DOHH2 (cell line): ENCODE measurements around the gene IGDCC3.

Experiments
- H3F3A ChIP-seq: fragments of 200-600 bp; sonication (generic), shearing (Covaris generic); 2 replicates; pipeline ENCODE4 v1.6.0; 2016; ENCODE audit warnings: antibody characterized with exemption, mild to moderate bottlenecking; ENCODE audit not compliant: control insufficient read depth, insufficient read depth
- H3K27ac ChIP-seq: fragments of 200-600 bp; sonication (generic); 2 replicates; pipeline ENCODE4 v1.5.1; 2014; ENCODE audit warnings: low read depth, mild to moderate bottlenecking, low read length, moderate library complexity
- H3K27me3 ChIP-seq: fragments of 200-600 bp; sonication (generic); 2 replicates; pipeline ENCODE4 v1.6.1; 2014; ENCODE audit warnings: mild to moderate bottlenecking, low read length, mixed read lengths; ENCODE audit not compliant: control insufficient read depth
- H3K36me3 ChIP-seq: fragments of 200-600 bp; sonication (generic); 2 replicates; pipeline ENCODE4 v1.6.1; 2014; ENCODE audit warnings: mild to moderate bottlenecking, low read length, moderate library complexity, mixed read lengths; ENCODE audit not compliant: control insufficient read depth
- H3K4me1 ChIP-seq: fragments of 200-600 bp; sonication (generic); 2 replicates; pipeline ENCODE4 v1.6.1; 2014; ENCODE audit warnings: mild to moderate bottlenecking, low read length, mixed read lengths; ENCODE audit not compliant: control insufficient read depth
- H3K4me2 ChIP-seq: fragments of 200-600 bp; sonication (generic); 2 replicates; pipeline ENCODE4 v1.6.0; 2014; ENCODE audit warnings: mild to moderate bottlenecking, low read length, moderate library complexity
- H3K4me3 ChIP-seq: fragments of 200-600 bp; sonication (generic); 2 replicates; pipeline ENCODE4 v1.5.1; 2014; ENCODE audit warnings: mild to moderate bottlenecking, low read length, mixed read lengths
- H3K79me2 ChIP-seq: fragments of 200-600 bp; sonication (generic); 2 replicates; pipeline ENCODE4 v1.6.1; 2014; ENCODE audit warnings: mild to moderate bottlenecking, low read length, mixed read lengths; ENCODE audit not compliant: control insufficient read depth
- H3K9me2 ChIP-seq: fragments of 200-600 bp; sonication (generic); replicated peaks from 2 replicates; pipeline ENCODE4 v1.6.1; 2014; ENCODE audit warnings: mild to moderate bottlenecking, low read length, mixed read lengths; ENCODE audit not compliant: control insufficient read depth
- H3K9me3 ChIP-seq: fragments of 200-600 bp; sonication (generic); 2 replicates; pipeline ENCODE4 v1.6.1; 2014; ENCODE audit warnings: antibody characterized with exemption, low read length, mixed read lengths; ENCODE audit not compliant: control insufficient read depth, insufficient read depth
- H4K20me1 ChIP-seq: fragments of 200-600 bp; sonication (generic); 2 replicates; pipeline ENCODE4 v1.6.0; 2014; ENCODE audit warnings: low read depth, mild to moderate bottlenecking, antibody characterized with exemption, low read length, moderate library complexity; ENCODE audit not compliant: control insufficient read depth, insufficient read depth
- EZH2phosphoT487 ChIP-seq: fragments of 200-600 bp; sonication (generic); IDR thresholded peaks from 2 replicates; pipeline ENCODE4 v1.6.1; 2017; ENCODE audit warnings: borderline replicate concordance, mild to moderate bottlenecking, antibody characterized with exemption, low read length, moderate library complexity, mixed read lengths
- TF ChIP-seq, protein P1 (sequence below): fragments of 200-600 bp; sonication (generic); IDR thresholded peaks from one replicate; pipeline ENCODE4 v1.5.1; 2014; ENCODE audit warnings: antibody characterized with exemption, mild to moderate bottlenecking, low read depth, low read length; ENCODE audit not compliant: poor library complexity, severe bottlenecking

The IGDCC3 gene

DNA sequence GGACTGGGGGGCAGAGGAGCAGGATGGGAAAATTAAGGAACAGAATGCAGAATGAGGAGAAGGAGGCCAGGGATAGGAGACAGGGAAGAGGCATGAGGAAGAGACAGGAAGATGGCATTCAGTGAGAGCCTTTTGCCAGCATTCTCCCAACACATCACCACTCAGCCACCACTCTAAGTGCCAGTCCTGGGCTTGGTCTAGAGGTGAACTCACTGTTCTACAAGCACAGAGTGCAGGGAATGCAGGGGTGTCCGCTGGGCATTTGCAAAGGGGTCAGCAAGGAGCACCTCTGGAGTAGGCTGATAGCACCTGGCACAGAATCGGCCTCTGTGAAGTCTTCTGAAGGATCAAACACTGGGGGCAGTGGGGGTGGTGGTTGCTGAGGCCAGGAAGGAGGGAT is 14.6 kb upstream of the IGDCC3 start:
- Histone ChIP-seq H3K9me2 (no peaks in the 10 kb centered on the region), H3K36me3 (no peaks in the 10 kb centered on the region), H3K27ac (no peak overlapping the region)

DNA sequence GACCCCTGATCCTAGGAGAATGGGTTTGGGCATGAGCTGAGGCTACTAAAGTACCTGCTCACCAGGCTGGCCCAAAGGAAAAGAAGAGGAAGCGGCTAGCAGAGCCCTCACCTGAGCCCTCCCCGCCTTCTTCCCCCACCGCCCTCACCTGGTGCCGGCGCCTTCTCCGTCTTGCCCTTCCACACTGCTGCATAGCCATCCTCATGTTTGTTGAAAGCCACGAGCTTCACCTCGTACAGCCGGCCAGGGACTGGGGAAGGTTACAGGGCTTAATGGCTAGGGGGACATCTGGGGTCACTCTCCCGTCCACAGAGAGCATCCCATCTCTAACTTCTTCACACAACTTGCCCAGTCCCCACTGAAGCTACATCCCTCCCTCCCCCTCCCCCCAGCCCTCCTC is 13.9 kb upstream of the IGDCC3 start:
- no peaks in the 10 kb centered on the region for H3K9me3 ChIP-seq
- peaks cover 44% of the 10 kb centered on the region for H3K27me3 ChIP-seq
- H3K4me1 ChIP-seq = no peaks in the 10 kb centered on the region
- no peak overlapping the region for H3K4me3 ChIP-seq
- H4K20me1 ChIP-seq = no peaks in the 10 kb centered on the region
- H3K9me2 ChIP-seq = no peaks in the 10 kb centered on the region
- TF ChIP-seq EZH2phosphoT487 = no peak
- TF ChIP-seq, protein P1, sequence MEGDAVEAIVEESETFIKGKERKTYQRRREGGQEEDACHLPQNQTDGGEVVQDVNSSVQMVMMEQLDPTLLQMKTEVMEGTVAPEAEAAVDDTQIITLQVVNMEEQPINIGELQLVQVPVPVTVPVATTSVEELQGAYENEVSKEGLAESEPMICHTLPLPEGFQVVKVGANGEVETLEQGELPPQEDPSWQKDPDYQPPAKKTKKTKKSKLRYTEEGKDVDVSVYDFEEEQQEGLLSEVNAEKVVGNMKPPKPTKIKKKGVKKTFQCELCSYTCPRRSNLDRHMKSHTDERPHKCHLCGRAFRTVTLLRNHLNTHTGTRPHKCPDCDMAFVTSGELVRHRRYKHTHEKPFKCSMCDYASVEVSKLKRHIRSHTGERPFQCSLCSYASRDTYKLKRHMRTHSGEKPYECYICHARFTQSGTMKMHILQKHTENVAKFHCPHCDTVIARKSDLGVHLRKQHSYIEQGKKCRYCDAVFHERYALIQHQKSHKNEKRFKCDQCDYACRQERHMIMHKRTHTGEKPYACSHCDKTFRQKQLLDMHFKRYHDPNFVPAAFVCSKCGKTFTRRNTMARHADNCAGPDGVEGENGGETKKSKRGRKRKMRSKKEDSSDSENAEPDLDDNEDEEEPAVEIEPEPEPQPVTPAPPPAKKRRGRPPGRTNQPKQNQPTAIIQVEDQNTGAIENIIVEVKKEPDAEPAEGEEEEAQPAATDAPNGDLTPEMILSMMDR = no peak
- H3K79me2 ChIP-seq = no peaks in the 10 kb centered on the region
- H3K36me3 ChIP-seq = no peaks in the 10 kb centered on the region
- H3F3A ChIP-seq = no peaks in the 10 kb centered on the region
- H3K27ac ChIP-seq = no peak overlapping the region
- H3K4me2 ChIP-seq = no peak overlapping the region

More for the DNA sequence above, 14.6 kb upstream of the IGDCC3 start:
- Histone ChIP-seq H3K4me1 (no peaks in the 10 kb centered on the region), H3K79me2 (no peaks in the 10 kb centered on the region), H3K4me3 (no peak overlapping the region), H3F3A (no peaks in the 10 kb centered on the region), H3K4me2 (no peak overlapping the region), H3K27me3 (peaks cover 48% of the 10 kb centered on the region), H4K20me1 (no peaks in the 10 kb centered on the region), H3K9me3 (no peaks in the 10 kb centered on the region)
- no peak for TF ChIP-seq EZH2phosphoT487
- TF ChIP-seq, protein P1 = no peak

DNA sequence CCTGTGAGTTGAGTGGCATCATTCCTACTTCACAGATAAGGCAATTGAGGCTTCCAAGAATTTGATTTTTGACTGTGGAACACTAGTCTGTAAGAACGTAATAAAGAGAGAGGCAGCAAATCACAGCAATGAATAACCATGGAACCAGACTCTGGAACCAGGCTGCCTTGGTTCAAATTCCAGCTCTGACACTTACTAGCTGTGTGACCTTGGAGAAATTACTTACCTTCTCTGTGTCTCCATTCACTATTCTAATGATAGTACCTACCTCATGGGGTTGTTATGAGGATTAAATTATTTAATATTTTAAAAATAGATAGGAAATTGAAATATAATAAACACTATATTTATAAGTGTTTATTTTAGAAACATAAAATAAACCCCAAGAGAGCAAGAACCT is 12.6 kb upstream of the IGDCC3 start:
- Histone ChIP-seq H3K4me3 (no peak overlapping the region), H3K27ac (no peak overlapping the region), H3K4me1 (peaks cover 1% of the 10 kb centered on the region), H3K36me3 (no peaks in the 10 kb centered on the region), H3K27me3 (peaks cover 44% of the 10 kb centered on the region), H3K4me2 (no peak overlapping the region), H3F3A (no peaks in the 10 kb centered on the region), H4K20me1 (no peaks in the 10 kb centered on the region), H3K9me2 (no peaks in the 10 kb centered on the region), H3K9me3 (no peaks in the 10 kb centered on the region), H3K79me2 (no peaks in the 10 kb centered on the region)
- no peak for TF ChIP-seq EZH2phosphoT487
- TF ChIP-seq, protein P1 = no peak

DNA sequence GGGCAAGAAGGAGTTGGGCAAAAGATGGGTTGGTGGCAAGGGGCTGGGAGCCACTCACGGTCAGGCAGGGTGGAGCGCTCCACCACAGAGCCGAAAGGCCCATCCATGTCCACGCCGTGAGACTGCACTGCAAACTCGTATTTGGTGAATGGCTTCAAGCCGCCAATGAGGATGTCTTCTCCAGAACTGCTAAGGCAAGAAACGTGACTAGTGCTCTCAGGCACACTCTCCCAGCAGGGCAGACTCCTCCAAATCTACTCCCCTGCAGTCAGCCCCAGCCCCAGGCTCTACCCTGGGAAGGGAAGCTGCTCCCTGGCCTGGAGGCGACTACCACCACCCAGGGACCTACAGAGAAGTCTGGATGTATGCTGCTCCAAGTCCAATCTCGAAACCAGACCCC is 11.4 kb upstream of the IGDCC3 start:
- Histone ChIP-seq H3F3A (no peaks in the 10 kb centered on the region), H3K36me3 (no peaks in the 10 kb centered on the region), H3K4me3 (no peak overlapping the region), H3K9me3 (no peaks in the 10 kb centered on the region), H3K4me1 (peaks cover 11% of the 10 kb centered on the region), H3K4me2 (no peak overlapping the region), H3K9me2 (no peaks in the 10 kb centered on the region), H3K79me2 (no peaks in the 10 kb centered on the region), H3K27me3 (peaks cover 47% of the 10 kb centered on the region), H3K27ac (no peak overlapping the region), H4K20me1 (no peaks in the 10 kb centered on the region)
- TF ChIP-seq, protein P1 = no peak
- TF ChIP-seq EZH2phosphoT487 = no peak
